GM19452 (cell line): Measurements from ENCODE around the gene ERBIN.
"Not testable (repeated sequence)": the region's sequence is repeated elsewhere in the genome, so short reads cannot be mapped to it uniquely, and the experiment has no call there.

Experiments used
- ATAC-seq: cut with Tn5 transposase; IDR thresholded peaks from one replicate; pipeline ENCODE4 v1.9.1; 2021; ENCODE audit not compliant: unreplicated experiment

ERBIN gene

DNA sequence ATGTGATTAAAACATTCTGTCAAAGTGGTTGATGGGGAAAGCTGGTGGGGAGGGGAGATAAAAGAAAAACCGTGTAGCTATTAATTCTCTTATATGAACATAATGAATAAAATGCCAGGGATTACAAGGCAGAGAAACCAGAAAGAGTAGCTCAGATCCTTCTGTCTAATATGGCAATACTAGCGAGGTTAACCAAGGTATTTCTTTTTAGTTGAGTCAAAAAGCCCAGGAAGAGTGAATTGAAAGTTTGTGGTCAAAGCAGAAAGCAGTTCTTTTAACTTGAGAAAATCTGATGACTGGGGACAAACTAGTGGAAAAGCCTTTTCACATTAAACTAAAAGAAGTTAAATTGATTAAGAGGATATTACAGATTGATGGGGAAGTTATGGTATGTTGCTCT, 76.0 kb downstream of the ERBIN start:
- ATAC-seq: no peak

DNA sequence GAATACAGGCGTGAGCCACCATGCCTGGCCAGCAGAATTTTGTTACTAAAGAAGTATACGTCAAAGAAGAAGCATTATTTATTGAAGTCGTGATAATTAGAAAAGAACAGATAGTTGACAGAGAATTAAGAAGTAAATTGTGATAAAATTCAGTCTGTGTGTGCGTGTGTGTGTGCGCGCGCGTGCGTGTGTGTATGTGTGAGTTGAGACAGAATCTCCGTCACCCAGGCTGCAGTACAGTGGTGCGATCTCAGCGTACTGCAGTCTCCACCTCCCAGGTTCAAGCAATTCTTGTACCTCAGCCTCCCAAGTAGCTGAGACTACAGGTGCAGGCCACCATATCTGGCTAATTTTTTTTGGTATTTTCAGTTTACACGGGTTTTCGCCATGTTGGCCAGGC, 77.8 kb downstream of the ERBIN start:
- no peak for ATAC-seq

DNA sequence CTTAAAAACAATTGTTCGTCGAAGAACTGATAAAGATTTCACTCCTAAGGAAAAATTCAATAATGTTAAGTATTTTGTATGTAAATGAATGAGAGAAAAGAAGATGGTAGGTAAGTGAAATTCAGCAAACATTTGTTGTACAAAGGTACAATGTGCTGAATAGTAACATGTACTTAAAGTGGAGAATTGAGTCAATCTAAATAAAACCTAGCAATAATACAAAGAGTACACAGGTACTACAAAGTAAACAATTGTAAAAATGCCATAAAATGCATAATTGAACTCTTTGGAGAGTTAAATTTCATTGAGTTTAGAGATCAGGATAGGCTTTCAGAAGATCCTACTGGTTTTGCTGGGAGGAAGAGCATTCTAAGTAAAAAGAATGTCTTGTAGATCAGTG, 82.9 kb downstream of the ERBIN start:
- ATAC-seq: no peak

DNA sequence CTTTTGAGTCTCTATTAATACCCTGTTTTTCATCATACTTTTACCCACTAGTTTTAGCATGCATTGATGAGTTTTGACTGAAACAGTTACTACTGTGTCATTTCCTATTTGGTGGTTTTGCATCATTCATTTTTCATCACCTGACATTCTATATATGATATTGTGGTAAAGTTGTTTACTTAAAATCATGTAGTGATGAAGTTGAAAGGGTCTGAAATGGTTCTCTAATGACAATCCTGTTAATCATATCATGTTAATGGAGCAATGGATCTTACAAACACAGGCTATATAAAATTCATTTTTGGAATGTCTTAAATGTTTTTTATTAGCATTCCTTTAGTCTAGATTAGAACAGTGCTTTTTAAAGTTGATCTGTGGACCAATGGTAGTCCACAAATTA, 84.1 kb downstream of the ERBIN start:
- no peak for ATAC-seq

DNA sequence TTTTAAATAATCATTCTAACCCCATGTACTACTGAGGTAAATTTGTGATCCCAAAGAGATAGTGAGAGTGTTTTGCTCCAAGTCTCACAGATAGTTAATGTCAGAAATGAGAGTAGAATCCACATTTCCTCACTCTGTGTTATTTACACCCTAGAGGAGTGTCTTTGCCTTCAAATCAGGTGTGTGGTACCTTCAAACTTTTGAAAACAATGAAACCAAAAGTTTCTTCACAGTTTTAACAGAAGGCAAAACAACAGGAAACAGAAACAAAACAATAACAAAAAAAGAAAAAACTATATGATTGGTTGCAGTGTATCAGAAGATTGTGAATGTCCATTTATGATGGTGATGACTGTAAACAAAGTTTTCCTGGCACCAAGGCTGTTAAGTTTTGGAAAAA, 85.9 kb downstream of the ERBIN start:
- ATAC-seq: no peak

DNA sequence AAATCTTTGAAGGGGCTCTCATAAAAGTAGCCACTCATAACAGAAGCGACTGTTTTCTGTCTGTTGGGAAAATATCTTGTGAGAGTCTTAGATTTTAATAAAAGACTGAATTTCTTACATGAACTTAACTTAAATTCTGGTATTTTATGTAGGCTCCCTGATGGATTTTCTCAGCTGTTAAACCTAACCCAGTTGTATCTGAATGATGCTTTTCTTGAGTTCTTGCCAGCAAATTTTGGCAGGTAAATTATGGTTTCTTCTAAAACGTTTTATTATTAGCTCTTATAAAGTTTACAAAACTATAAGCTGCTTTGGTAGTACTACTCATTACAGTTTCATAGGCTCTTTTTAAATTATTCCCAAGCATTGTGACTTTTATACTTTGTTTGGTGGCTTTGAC, 87.0 kb downstream of the ERBIN start:
- ATAC-seq: no peak

DNA sequence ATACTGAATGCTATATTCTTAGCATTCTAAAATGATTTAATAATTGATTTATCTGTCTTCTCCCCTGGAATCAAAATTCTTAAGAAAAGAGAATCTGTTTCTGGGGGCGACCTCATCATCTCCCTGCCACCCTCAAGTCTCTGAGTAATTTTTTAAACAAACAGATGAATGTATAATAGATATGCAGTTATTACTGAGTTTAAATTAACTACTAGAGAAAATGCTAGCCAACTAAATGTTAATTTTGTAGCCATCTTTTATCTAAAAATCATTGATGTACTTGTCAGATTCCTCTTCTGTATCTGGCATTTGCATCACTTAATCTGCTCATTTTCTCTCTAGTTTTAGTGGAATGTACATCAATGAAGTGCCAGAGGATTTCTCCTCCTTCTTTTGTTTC, 87.5 kb downstream of the ERBIN start:
- no peak for ATAC-seq

DNA sequence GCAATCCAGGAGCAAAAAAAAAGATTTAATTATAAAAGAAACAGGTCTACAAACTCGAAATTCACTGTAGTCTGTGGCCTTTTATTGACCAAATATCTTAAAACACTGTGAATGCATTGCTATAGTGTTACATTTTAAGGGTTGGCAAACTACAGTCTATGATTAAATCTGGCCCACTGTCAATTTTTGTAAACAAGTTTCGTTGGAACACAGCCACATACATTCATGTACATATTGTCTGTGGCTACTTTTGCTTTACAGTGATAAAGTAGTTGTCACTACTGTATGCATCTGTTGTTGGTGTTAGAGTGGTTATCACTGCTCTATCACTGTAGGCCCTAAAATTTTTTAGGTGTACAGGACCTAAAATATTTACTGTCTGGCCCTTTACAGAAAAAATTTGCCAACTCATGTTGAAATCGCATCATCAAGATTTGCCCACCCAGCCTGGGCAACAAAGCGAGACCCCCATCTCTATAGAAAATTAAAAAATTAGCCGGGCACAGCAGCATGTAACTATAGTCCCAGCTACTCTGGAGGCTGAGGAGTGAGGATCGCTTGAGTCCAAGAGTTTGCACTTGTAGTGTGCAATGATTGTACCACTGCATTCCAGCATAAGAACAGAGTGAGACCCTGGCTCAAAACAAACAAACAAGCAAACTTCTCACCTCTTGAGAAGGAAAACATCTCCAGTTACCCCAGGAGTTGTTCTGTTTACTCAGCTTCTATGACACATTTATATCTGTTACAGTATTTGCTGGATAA, 89.0 kb downstream of the ERBIN start:
- ATAC-seq: no peak

DNA sequence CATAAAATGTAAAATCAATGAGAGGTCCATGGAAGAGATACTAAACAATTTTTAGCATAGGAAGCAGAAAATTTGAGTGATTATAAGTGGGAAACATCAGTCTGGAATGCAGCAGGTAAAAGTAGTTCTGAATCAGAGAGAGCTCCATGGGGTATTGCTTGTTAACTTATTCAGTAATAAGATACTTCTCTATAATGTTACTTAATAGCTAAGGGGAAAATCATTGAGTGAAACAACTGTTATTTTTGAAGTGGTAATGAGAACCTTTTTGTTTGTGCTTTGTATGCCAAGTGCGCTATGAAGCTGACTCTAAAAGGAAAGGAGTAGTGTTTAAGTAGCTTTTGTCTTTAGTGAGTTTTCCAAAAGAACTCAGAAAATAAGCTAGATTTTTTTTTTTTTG, 95.2 kb downstream of the ERBIN start:
- no peak for ATAC-seq

DNA sequence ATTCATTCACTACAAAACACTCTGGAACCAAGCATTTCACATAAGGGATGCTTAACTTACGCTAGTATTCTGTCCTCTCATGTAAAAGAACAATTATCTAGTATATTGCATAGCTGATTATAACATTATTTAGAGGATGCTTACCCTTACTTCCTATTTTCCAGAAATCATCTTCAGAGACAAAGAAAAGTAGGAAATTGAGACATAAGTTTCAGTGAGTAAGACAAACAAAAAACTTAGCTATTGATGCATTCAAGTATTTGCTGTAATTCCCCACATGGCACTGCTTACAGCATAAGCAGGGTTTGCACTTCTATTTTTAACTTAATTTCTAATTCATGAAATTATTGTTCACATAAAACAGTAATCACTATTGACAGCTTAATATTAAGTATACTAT, 112.9 kb downstream of the ERBIN start:
- ATAC-seq: no peak

DNA sequence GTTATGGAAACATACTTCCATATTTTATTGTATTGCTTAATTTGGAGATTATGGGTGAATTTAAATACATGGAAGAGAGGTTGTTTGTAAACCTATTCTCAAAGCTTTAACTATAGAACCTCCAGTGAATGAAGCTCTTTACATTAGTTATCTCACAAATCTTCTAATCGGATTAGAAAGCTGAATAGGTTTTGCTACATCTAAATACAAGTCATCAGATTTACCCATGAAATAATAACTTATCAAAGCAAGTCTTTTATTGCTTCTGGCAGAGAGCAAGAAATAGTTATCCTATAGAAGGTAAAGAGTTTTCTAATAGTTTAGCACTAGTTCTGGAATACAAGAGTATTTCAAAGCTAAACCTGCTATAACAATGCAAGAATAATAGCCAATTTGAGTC, 113.3 kb downstream of the ERBIN start:
- ATAC-seq: no peak

DNA sequence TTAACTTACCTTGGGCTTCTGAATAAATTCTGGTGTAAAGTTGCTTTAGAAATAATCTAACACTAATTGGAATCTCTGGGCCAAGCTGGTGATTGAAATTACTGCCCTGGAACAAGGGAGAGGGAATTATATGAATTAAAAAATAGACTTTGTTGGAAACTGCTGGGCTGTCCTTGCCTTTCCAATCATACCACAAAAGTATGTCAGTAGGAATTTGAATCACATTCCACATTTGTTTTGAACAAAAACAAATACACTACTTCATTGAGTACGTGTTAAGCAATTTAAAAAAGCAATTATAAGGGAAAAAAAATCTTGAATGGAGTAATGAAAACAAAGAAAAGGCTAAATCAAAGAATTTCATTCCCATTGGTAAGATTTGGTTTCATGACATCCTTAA, 115.3 kb downstream of the ERBIN start:
- no peak for ATAC-seq

DNA sequence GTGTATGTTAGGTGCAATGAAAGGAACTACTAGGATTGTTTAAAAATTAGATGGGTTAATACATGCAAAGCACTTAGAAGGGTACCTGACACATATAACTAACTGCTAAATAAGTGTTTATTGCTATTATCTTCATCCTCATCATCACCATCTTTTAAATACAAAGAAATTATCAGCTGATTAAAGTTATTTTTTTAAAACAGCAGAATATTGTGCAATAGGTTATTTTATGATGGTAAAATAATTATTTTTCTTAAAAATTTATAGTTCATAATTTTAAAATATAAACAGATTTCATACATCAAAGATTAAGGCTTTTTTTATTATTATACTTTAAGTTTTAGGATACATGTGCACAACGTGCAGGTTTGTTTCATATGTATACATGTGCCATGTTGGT, 130.9 kb downstream of the ERBIN start:
- ATAC-seq: no peak

DNA sequence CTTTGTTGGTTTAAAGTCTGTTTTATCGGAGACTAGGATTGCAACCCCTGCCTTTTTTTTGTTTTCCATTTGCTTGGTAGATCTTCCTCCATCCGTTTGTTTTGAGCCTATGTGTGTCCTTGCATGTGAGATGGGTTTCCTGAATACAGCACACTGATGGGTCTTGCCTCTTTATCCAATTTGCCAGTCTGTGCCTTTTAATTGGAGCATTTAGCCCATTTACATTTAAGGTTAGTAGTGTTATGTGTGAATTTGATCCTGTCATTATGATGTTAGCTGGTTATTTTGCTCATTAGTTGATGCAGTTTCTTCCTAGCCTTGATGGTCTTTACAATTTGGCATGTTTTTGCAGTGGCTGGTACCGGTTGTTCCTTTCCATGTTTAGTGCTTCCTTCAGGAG, 134.9 kb downstream of the ERBIN start:
- not testable (repeated sequence) for ATAC-seq

DNA sequence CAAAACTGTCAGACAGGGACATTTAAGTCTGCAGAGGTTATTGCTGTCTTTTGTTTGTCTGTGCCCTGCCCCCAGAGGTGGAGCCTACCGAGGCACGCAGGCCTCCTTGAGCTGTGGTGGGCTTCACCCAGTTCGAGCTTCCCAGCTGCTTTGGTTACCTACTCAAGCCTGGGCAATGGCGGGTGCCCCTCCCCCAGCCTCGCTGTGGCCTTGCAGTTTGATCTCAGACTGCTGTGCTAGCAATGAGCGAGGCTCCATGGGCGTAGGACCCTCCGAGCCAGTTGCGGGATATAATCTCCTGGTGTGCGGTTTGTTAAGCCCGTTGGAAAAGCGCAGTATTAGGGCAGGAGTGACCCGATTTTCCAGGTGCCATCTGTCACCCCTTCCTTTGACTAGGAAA, 136.7 kb downstream of the ERBIN start:
- ATAC-seq: not testable (repeated sequence)

DNA sequence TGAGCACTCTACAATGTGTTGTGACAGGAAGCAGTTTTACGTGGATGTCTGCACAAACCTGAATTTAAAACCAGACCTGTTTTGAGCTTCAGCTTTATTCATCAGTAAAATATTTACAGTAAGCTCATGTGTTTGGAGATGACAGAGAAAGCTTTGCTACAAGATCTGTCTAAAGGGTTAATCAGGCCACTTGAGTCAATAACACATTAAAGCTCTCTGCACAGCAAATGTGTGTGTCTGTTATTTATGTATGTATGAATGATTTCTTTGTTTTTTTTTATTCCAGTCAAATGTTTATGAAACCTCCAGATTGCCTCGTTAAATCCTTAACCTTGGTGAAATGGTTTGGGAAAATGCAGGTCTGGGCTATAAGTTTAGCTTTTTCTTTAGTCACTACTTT, 140.5 kb downstream of the ERBIN start:
- no peak for ATAC-seq

DNA sequence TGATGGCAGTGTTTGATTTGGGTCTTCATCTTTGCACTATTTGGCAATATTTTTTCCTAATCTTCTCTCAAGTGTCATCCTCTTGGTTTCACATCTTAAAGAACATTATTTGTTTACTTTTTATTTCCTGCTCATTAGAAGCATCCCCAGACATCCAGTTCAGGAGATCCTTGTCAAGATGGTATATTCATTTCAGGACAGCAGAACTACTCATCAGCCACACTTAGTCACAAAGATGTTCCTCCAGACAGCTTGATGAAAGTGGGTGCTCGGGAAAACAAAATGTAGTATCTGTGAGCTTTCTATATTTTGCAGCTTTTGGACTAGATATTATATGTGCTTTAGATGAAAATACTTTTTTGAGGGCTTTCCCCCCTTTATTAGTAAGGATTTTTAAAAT, 145.7 kb downstream of the ERBIN start:
- no peak for ATAC-seq

DNA sequence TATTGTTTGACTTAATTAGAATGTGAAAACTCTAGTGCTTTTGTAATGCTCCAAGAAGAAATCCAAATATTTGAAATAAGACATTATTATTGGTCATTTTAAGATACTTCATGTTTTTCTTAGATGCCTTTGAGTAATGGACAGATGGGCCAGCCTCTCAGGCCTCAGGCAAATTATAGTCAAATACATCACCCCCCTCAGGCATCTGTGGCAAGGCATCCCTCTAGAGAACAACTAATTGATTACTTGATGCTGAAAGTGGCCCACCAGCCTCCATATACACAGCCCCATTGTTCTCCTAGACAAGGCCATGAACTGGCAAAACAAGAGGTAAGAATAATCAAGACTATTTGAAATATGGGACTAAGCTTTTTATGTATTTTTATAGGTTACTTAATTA, 148.5 kb downstream of the ERBIN start:
- ATAC-seq: no peak

DNA sequence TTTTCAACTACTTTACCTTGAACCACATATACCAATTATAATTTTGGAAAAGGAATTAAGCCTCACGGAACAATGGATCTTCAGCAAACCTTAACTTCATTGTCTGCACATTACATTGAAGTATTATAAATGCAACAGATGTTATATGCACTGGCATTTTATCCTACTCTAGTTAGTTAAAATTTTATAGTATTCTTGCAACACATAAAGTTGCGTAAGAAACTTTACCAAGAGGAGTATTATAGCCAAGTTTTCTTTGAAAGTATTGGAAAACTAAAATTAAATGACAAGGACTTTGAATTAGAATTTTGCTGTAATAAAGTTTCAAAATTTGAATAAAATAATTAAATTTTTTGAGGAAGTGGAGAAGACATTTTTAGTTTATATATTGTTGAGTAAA, 154.3 kb downstream of the ERBIN start:
- ATAC-seq: no peak

DNA sequence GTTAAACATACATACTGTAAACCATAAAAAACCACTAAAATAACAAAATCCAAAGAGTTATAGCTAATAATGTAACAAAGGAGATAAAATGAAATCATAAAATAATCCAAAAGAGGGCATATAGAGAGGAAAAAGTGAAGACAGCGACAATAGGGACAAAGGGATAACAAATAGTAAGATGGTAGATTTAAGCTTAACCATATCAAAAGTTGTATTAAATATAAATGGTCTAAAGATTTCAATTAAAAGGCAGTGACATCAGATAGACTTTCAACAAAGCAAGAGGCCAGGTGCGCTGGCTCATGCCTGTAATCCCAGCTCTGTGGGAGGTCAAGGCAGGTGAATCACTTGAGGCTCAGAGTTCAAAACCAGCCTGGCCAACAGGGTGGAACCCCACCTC, 163.0 kb downstream of the ERBIN start:
- ATAC-seq: no peak

DNA sequence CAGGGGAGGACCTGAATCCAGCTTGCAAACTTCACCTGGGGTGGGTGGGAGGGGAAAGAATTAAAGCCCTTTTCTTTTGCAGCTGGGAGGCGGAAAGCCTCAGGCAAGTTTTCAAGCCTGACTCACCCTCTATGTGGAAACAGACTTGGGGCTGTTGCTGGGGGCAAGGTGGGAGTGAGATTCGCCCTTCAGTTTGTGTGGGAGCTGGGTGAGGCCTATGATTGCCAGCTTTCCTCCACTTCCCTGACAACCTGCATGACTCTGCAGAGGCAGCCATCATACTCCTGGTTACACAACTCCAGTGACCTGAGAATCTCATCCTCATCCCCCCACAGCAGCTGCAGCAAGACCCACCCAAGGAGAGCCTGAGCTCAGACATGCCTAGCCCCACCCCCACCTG, 174.5 kb downstream of the ERBIN start:
- ATAC-seq: no peak

DNA sequence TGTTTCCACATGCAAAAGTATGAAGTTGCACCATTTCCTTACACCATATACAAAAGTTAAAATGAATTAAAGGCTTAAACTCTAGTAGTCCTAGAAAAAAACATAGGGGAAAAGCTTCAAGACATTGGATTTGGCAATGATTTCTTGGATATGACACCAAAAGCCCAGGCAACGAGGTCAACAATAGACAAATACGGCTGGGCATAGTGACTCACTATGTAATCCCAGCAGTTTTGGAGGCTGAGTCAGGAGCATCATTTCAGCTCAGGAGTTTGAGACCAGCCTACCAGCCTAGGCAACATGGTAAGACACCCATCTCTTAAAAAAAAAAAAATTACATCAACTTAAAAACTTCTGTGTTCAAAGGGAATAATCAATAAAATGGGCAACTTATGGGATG, 186.8 kb downstream of the ERBIN start:
- no peak for ATAC-seq

DNA sequence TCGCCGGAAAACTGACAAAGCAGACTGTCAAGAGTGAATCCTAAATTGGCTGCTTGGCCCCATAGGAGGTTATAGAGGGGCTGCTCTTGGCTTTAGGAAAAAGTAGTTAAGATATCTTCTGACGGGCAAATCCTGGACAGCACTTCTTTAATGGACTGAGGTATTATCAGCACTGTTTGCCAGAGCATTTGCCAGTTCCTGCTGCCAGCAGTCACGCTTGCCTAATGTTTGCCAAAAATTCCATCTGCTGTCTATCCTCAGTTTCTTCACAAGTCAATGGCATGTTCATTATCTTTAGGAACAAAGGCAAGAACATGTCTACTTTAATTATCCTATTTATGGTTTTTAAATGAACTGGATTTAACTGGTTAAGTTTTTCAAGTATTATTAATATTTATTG, 191.9 kb downstream of the ERBIN start:
- no peak for ATAC-seq
